SK-N-MC (cell line): ENCODE data around the gene LY6G6D.

Experiments used
- DNase-seq: peaks from one replicate; pipeline ENCODE4 v3.0.0-alpha.2; 2011; ENCODE audit warnings: low read depth, low spot score
- H3K27ac ChIP-seq: fragments of 200-600 bp; sonication (generic); 2 replicates; pipeline ENCODE4 v1.5.1; 2016; ENCODE audit warnings: mixed run types
- H3K36me3 ChIP-seq: fragments of 200-600 bp; sonication (generic); 2 replicates; pipeline ENCODE4 v1.6.1; 2017; ENCODE audit warnings: antibody characterized with exemption, low read length, mixed read lengths; ENCODE audit not compliant: insufficient read depth
- H3K4me3 ChIP-seq: fragments of 200-600 bp; sonication (generic); 2 replicates; pipeline ENCODE4 v1.5.1; 2016
- H3K9ac ChIP-seq: fragments of 200-600 bp; sonication (generic); 2 replicates; pipeline ENCODE4 v1.8.0; 2017; ENCODE audit warnings: mixed run types, mixed read lengths; ENCODE audit not compliant: insufficient read length
- H3K9me3 ChIP-seq: fragments of 200-600 bp; sonication (generic); 2 replicates; pipeline ENCODE4 v1.6.1; 2017; ENCODE audit warnings: low read depth, mild to moderate bottlenecking, antibody characterized with exemption, low read length, moderate library complexity, mixed read lengths
- EZH2 ChIP-seq: fragments of 200-600 bp; sonication (generic); IDR thresholded peaks from one replicate; pipeline ENCODE4 v1.6.1; 2017; ENCODE audit warnings: antibody characterized with exemption
- FOXP2 ChIP-seq: optimal IDR thresholded peaks from 2 replicates; pipeline ENCODE3; 2011; ENCODE audit warnings: mild to moderate bottlenecking, moderate library complexity; ENCODE audit not compliant: insufficient read depth; ENCODE audit errors: extremely low read length, control extremely low read depth
- POLR2AphosphoS5 ChIP-seq: IDR thresholded peaks from 2 replicates; pipeline ENCODE4 v1.6.1; 2012; ENCODE audit warnings: mild to moderate bottlenecking, low read depth, low read length, borderline replicate concordance

Gene LY6G6D

DNA sequence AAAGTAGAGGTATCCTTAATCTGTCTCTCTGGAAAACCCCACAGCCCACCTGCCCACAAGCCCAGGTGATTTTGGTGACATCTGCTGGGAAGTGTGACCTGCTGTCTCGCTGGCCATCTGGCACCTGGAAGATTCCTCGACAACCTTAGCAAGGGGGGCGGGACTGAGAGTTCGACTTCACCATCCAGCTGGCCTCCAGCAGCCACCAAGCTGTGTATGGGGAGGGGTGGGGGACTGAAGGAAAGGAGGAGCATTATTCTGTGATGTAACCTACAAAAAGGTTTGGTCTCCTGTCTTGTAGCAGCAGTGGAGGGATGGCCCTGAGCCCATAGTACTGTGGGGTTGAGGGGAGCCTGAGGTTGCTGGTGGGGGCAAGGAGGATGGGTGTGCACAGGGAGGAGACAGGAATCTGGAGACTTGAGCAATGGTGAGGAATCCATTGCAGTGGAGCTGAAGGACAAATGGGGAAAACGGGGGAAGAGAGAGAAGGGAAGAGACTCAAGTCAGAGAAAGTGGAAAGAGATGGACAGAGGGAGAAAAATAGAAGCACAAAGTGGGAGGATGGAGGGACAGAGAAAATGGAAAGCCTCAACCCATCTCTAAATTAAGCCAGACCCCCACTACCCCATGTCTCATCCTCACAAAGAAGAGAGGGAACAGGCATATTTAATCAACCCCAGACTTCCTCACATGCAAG lies 4.5 kb upstream of the LY6G6D start:
- Histone ChIP-seq H3K36me3 (no peaks in the 10 kb centered on the region), H3K9me3 (no peaks in the 10 kb centered on the region), H3K4me3 (no peak overlapping the region), H3K27ac (no peak overlapping the region), H3K9ac (no peak overlapping the region)
- TF ChIP-seq POLR2AphosphoS5, result no peak
- TF ChIP-seq EZH2, result no peak
- TF ChIP-seq FOXP2, result no peak
- DNase-seq, result no peak

- no peak for DNase-seq
- Histone ChIP-seq H3K9ac (no peak overlapping the region), H3K9me3 (no peaks in the 10 kb centered on the region), H3K27ac (no peak overlapping the region), H3K36me3 (no peaks in the 10 kb centered on the region), H3K4me3 (no peak overlapping the region)
- TF ChIP-seq EZH2, result no peak
- no peak for TF ChIP-seq POLR2AphosphoS5
- TF ChIP-seq FOXP2, result no peak
These were observed 3.9 kb upstream of the LY6G6D start for GRCh38 chr6:31711233-31711632.

- no peaks in the 10 kb centered on the region for H3K9me3 ChIP-seq
- H3K36me3 ChIP-seq, result no peaks in the 10 kb centered on the region
- no peak for DNase-seq
- no peak overlapping the region for H3K27ac ChIP-seq
- H3K9ac ChIP-seq, result no peak overlapping the region
- TF ChIP-seq FOXP2 (no peak), POLR2AphosphoS5 (no peak), EZH2 (no peak)
- no peak overlapping the region for H3K4me3 ChIP-seq
These were observed 2.9 kb upstream of the LY6G6D start for GRCh38 chr6:31712296-31712695.

DNA sequence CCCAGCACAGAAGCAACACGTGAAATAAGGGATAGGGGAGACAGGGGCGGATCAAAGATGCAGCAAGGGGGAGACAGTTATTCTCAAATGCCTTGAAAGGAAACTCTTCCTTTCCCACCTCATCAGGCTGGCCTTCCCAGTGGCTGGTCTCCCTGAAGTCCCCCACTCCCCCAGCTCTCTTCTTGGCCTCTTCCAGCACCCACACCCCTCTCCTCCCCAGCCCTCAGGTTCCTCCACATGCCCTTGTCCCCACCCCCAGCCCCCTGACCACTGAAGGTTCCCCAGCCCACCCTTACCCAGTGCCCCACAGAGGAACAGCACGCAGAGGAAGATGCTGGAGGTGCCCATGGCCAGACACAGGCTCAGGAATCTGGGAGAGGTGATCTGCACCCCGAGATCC lies 1.7 kb upstream of the LY6G6D start:
- DNase-seq, result no peak
- TF ChIP-seq EZH2 (no peak), POLR2AphosphoS5 (no peak), FOXP2 (no peak)
- Histone ChIP-seq H3K36me3 (no peaks in the 10 kb centered on the region), H3K4me3 (peak overlapping the region; percentile 37), H3K27ac (peak overlapping the region; percentile 86), H3K9me3 (no peaks in the 10 kb centered on the region), H3K9ac (peak overlapping the region; percentile 71)

DNA sequence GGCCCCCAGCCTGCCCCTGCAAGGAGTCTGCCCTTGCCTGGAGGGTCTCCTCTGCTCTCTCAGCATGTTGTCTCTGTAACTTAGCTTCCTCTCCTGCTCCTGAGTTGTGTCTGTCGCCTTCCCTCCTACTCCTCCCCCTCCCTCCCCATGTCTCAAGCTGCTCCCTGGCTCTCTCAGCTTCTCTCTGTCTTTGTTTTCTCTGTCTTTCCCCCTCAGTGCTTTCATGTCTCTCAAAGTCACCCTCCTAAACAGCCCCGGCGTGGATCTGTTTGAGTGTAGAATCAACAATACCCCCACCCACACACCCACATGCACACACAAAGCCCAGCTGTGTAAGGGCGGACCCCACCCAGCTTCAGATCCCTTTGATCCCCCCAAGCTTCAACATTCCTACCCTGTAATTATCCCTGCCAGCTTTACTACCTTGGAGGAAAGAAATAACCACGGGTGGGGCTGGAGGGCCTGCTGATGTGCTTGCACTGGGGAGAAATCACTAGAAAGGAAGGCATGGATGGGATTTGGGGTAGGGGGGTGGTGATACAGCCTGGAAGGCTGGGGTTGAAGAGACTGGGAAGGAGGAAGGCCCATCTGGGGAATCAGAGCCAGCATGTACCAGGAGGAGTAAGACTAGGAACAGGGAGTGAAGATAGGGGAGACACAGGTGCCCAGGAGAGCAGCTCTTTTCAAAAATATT lies 1.0 kb upstream of the LY6G6D start:
- H3K9me3 ChIP-seq, result no peaks in the 10 kb centered on the region
- H3K9ac ChIP-seq, result peak overlapping the region; percentile 71
- TF ChIP-seq EZH2 (no peak), POLR2AphosphoS5 (no peak), FOXP2 (no peak)
- peak overlapping the region; percentile 37 for H3K4me3 ChIP-seq
- no peak for DNase-seq
- no peaks in the 10 kb centered on the region for H3K36me3 ChIP-seq
- peak overlapping the region; percentile 86 for H3K27ac ChIP-seq

GRCh38 chr6:31717499-31718222 lies 2.5 kb downstream of the LY6G6D start:
- Histone ChIP-seq H3K27ac (no peak overlapping the region), H3K4me3 (no peak overlapping the region)
- no peak for DNase-seq

GRCh38 chr6:31718265-31718664 lies 3.1 kb downstream of the LY6G6D start:
- Histone ChIP-seq H3K27ac (no peak overlapping the region), H3K36me3 (no peaks in the 10 kb centered on the region), H3K9me3 (no peaks in the 10 kb centered on the region), H3K9ac (no peak overlapping the region), H3K4me3 (no peak overlapping the region)
- no peak for TF ChIP-seq POLR2AphosphoS5
- no peak for TF ChIP-seq FOXP2
- no peak for TF ChIP-seq EZH2
- no peak for DNase-seq

More at GRCh38 chr6:31717499-31718222, 2.5 kb downstream of the LY6G6D start:
- no peaks in the 10 kb centered on the region for H3K36me3 ChIP-seq
- no peak for TF ChIP-seq POLR2AphosphoS5
- no peak for TF ChIP-seq EZH2
- TF ChIP-seq FOXP2, result no peak
- H3K9ac ChIP-seq, result no peak overlapping the region
- H3K9me3 ChIP-seq, result no peaks in the 10 kb centered on the region

GRCh38 chr6:31719001-31719400 lies 3.9 kb downstream of the LY6G6D start:
- H3K36me3 ChIP-seq, result no peaks in the 10 kb centered on the region
- H3K27ac ChIP-seq, result no peak overlapping the region
- no peaks in the 10 kb centered on the region for H3K9me3 ChIP-seq
- H3K9ac ChIP-seq, result no peak overlapping the region
- TF ChIP-seq FOXP2, result no peak
- no peak for DNase-seq
- H3K4me3 ChIP-seq, result no peak overlapping the region
